ENCODE data around the gene PLA2G2C.

Gene PLA2G2C

DNA sequence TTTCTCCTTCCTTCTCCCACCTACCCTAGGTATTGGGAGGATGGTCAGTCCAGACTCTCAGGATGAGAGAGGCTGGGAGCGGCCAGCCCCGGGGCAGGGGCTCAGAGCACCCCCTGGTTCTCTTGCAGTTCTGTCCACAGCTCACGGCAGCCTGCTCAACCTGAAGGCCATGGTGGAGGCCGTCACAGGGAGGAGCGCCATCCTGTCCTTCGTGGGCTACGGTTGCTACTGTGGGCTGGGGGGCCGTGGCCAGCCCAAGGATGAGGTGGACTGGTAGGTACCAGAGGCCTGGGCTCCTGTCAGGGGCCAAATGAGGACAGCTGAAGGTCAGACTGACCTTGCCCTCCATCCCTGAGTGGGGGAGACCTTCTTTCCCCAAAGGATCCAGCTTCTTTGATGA is 43.0 kb downstream of the PLA2G2C start:
- POLR2A ChIA-PET: no interaction called here
- Histone ChIP-seq H3K27ac (ENCODE audit: extremely low read depth, low read depth, low read length) (no peak overlapping the region), H3K9me3 (ENCODE audit: control insufficient read depth, insufficient read depth, low read depth, low read length) (no peaks in the 10 kb centered on the region), H3K4me1 (ENCODE audit: control insufficient read depth, insufficient read depth, low read length) (no peaks in the 10 kb centered on the region), H3K4me3 (ENCODE audit: low read depth, low read length) (no peak overlapping the region), H3K36me3 (ENCODE audit: control insufficient read depth in 2 of 2, insufficient read depth in 1 of 2, low read length in 2 of 2) (no peaks in the 10 kb centered on the region)
- CTCF ChIA-PET: interaction anchor here (1.1 to 1.5 kb wide), 2 partner anchors 31 to 42 kb away, joined by 4 to 6 read pairs; no protein-coding TSS in a partner anchor
- TF ChIP-seq ZNF266 (tag by site-specific recombination; IDR thresholded peaks at IDR 0.05; ENCODE audit: low read depth): no peak
- TF ChIP-seq ZNF221 (tag by site-specific recombination; IDR thresholded peaks at IDR 0.05; ENCODE audit: borderline replicate concordance): no peak
- no peak for TF ChIP-seq YY1 (tag by site-specific recombination; IDR thresholded peaks at IDR 0.05)
- TF ChIP-seq ZNF626 (tag by site-specific recombination; IDR thresholded peaks at IDR 0.05): no peak
- no peak for TF ChIP-seq CTCF (tag by site-specific recombination; IDR thresholded peaks at IDR 0.05)

GRCh38 chr1:20142001-20142710 is 44.2 kb downstream of the PLA2G2C start:
- Histone ChIP-seq H3K36me3 (ENCODE audit: control insufficient read depth in 2 of 2, insufficient read depth in 1 of 2, low read length in 2 of 2) (no peaks in the 10 kb centered on the region), H3K4me1 (ENCODE audit: control insufficient read depth, insufficient read depth, low read length) (no peaks in the 10 kb centered on the region), H3K4me3 (ENCODE audit: low read depth, low read length) (no peak overlapping the region), H3K9me3 (ENCODE audit: control insufficient read depth, insufficient read depth, low read depth, low read length) (no peaks in the 10 kb centered on the region), H3K27ac (ENCODE audit: extremely low read depth, low read depth, low read length) (no peak overlapping the region)
- no peak for TF ChIP-seq ZNF830 (tag by site-specific recombination; IDR thresholded peaks at IDR 0.05; ENCODE audit: low read depth)
- no peak for TF ChIP-seq ZNF654 (tag by site-specific recombination; IDR thresholded peaks at IDR 0.05; ENCODE audit: low read depth)
- no peak for TF ChIP-seq ZNF184 (tag by site-specific recombination; IDR thresholded peaks at IDR 0.05)
- no peak for TF ChIP-seq BCL6B (tag by site-specific recombination; IDR thresholded peaks at IDR 0.05)
- TF ChIP-seq, protein P1, sequence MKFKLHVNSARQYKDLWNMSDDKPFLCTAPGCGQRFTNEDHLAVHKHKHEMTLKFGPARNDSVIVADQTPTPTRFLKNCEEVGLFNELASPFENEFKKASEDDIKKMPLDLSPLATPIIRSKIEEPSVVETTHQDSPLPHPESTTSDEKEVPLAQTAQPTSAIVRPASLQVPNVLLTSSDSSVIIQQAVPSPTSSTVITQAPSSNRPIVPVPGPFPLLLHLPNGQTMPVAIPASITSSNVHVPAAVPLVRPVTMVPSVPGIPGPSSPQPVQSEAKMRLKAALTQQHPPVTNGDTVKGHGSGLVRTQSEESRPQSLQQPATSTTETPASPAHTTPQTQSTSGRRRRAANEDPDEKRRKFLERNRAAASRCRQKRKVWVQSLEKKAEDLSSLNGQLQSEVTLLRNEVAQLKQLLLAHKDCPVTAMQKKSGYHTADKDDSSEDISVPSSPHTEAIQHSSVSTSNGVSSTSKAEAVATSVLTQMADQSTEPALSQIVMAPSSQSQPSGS (tag by site-specific recombination; IDR thresholded peaks at IDR 0.05; ENCODE audit: low read depth): no peak
- no peak for TF ChIP-seq ZNF335 (tag by site-specific recombination; conservative IDR thresholded peaks at IDR 0.05)
- no peak for TF ChIP-seq ZFP41 (tag by site-specific recombination; IDR thresholded peaks at IDR 0.05; ENCODE audit: borderline replicate concordance)
- TF ChIP-seq RBAK (tag by site-specific recombination; IDR thresholded peaks at IDR 0.05): no peak
- ChIA-PET POLR2A (no interaction called here), CTCF (interaction anchor here (1.1 to 1.5 kb wide), 2 partner anchors 30 to 41 kb away, joined by 4 to 6 read pairs; no protein-coding TSS in a partner anchor)

- ChIA-PET POLR2A (no interaction called here), CTCF (no interaction called here)
- no peak overlapping the region for H3K27ac ChIP-seq (ENCODE audit: extremely low read depth, low read depth, low read length)
- TF ChIP-seq ZNF354C (tag by site-specific recombination; IDR thresholded peaks at IDR 0.05; ENCODE audit: borderline replicate concordance, low read depth) (no peak), ELK4 (IDR thresholded peaks at IDR 0.05; ENCODE audit: borderline replicate concordance, low read depth, low read length) (no peak), ZNF529 (tag by site-specific recombination; IDR thresholded peaks at IDR 0.05; ENCODE audit: insufficient replicate concordance) (no peak), ZNF274 (IDR thresholded peaks at IDR 0.05; ENCODE audit: low read length) (no peak), ZNF274 (tag by site-specific recombination; IDR thresholded peaks at IDR 0.05; ENCODE audit: borderline replicate concordance) (no peak), ZBTB10 (tag by site-specific recombination; IDR thresholded peaks at IDR 0.05) (no peak), ZNF433 (tag by site-specific recombination; IDR thresholded peaks at IDR 0.05; ENCODE audit: low read depth) (no peak)
- TF ChIP-seq, protein P2, sequence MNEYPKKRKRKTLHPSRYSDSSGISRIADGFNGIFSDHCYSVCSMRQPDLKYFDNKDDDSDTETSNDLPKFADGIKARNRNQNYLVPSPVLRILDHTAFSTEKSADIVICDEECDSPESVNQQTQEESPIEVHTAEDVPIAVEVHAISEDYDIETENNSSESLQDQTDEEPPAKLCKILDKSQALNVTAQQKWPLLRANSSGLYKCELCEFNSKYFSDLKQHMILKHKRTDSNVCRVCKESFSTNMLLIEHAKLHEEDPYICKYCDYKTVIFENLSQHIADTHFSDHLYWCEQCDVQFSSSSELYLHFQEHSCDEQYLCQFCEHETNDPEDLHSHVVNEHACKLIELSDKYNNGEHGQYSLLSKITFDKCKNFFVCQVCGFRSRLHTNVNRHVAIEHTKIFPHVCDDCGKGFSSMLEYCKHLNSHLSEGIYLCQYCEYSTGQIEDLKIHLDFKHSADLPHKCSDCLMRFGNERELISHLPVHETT (tag by site-specific recombination; IDR thresholded peaks at IDR 0.05): no peak
Observed at GRCh38 chr1:20141466-20141865, 44.9 kb downstream of the PLA2G2C start.

More at GRCh38 chr1:20141466-20141865, 44.9 kb downstream of the PLA2G2C start:
- no peaks in the 10 kb centered on the region for H3K9me3 ChIP-seq (ENCODE audit: control insufficient read depth, insufficient read depth, low read depth, low read length)
- no peaks in the 10 kb centered on the region for H3K4me1 ChIP-seq (ENCODE audit: control insufficient read depth, insufficient read depth, low read length)
- no peak overlapping the region for H3K4me3 ChIP-seq (ENCODE audit: low read depth, low read length)
- no peaks in the 10 kb centered on the region for H3K36me3 ChIP-seq (ENCODE audit: control insufficient read depth in 2 of 2, insufficient read depth in 1 of 2, low read length in 2 of 2)

Data from HEK293 (cell line).